Vagina (tissue), 2 donors: ENCODE measurements around the gene SNRNP27.

Experiments used
- CTCF ChIP-seq, 3 experiments: fragments of 450-650 bp in 2 of 3; fragments of 200-600 bp in 1 of 3; sonication (generic) in 1 of 3; IDR thresholded peaks; one replicate each; pipeline ENCODE4 v1.5.1; 2017 to 2019; ENCODE audit warnings: antibody characterized with exemption in 3 of 3, mild to moderate bottlenecking in 2 of 3, moderate library complexity in 2 of 3
- POLR2A ChIP-seq, 2 donors: fragments of 450-650 bp; IDR thresholded peaks; one replicate each; pipeline ENCODE4 v1.6.1; 2017; ENCODE audit warnings: antibody characterized with exemption in 2 of 2, mild to moderate bottlenecking in 2 of 2, moderate library complexity in 2 of 2
- POLR2AphosphoS5 ChIP-seq, 2 donors: sonication (generic); formaldehyde crosslinking; IDR thresholded peaks; one replicate each; pipeline ENCODE4 v1.9.0; 2017; ENCODE audit warnings: antibody characterized with exemption in 2 of 2, mild to moderate bottlenecking in 2 of 2, low read depth in 1 of 2; ENCODE audit not compliant: insufficient read depth in 1 of 2

- TF ChIP-seq CTCF (IDR thresholded peaks at IDR 0.05) (no peak), POLR2AphosphoS5 (IDR thresholded peaks at IDR 0.05; ENCODE audit: insufficient read depth in 1 of 2, low read depth in 1 of 2) (no peak), POLR2A (IDR thresholded peaks at IDR 0.05) (no peak)
Observed at GRCh38 chr2:69940691-69941090, 46.9 kb downstream of the SNRNP27 start.
